Measurements from ENCODE around the gene SMYD3. TPM values are rescaled to one million over a fixed set of nuclear protein-coding genes. Genes with fewer than 3 reads are reported as not detected.

Gene SMYD3
- total RNA-seq, 1 experiment from 2014 or later: 17.4 TPM

GRCh38 chr1:245754463-245754961 is 752.6 kb downstream of the SMYD3 start:
- TF ChIP-seq SIN3A (IDR thresholded peaks at IDR 0.05; ENCODE audit: borderline replicate concordance, insufficient read depth, low read depth, low read length): no peak
- TF ChIP-seq, protein P1, sequence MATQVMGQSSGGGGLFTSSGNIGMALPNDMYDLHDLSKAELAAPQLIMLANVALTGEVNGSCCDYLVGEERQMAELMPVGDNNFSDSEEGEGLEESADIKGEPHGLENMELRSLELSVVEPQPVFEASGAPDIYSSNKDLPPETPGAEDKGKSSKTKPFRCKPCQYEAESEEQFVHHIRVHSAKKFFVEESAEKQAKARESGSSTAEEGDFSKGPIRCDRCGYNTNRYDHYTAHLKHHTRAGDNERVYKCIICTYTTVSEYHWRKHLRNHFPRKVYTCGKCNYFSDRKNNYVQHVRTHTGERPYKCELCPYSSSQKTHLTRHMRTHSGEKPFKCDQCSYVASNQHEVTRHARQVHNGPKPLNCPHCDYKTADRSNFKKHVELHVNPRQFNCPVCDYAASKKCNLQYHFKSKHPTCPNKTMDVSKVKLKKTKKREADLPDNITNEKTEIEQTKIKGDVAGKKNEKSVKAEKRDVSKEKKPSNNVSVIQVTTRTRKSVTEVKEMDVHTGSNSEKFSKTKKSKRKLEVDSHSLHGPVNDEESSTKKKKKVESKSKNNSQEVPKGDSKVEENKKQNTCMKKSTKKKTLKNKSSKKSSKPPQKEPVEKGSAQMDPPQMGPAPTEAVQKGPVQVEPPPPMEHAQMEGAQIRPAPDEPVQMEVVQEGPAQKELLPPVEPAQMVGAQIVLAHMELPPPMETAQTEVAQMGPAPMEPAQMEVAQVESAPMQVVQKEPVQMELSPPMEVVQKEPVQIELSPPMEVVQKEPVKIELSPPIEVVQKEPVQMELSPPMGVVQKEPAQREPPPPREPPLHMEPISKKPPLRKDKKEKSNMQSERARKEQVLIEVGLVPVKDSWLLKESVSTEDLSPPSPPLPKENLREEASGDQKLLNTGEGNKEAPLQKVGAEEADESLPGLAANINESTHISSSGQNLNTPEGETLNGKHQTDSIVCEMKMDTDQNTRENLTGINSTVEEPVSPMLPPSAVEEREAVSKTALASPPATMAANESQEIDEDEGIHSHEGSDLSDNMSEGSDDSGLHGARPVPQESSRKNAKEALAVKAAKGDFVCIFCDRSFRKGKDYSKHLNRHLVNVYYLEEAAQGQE (IDR thresholded peaks at IDR 0.05; ENCODE audit: insufficient read depth in 1 of 2, low read depth in 2 of 2, low read length in 1 of 2): no peak
- TF ChIP-seq POLR2AphosphoS5 (IDR thresholded peaks at IDR 0.05; ENCODE audit: low read depth, low read length): no peak
- TF ChIP-seq CTCF (IDR thresholded peaks at IDR 0.05): no peak
- no peak for TF ChIP-seq TCF7L2 (IDR thresholded peaks at IDR 0.05; ENCODE audit: low read depth, low read length)
- in situ Hi-C loops (cut with HindIII; ENCODE audit: low pct_unique_long_range_greater_than_20kb, low sequenced_read_pairs): no loop called here
- no peak overlapping the region for H3K27ac ChIP-seq (ENCODE audit: low read length)
- DNase-seq (ENCODE audit: low read depth, low spot score) (no peak), ATAC-seq (no peak)
- no peak overlapping the region for H3K4me3 ChIP-seq (ENCODE audit: low read depth in 2 of 2, low read length in 2 of 2)
- ChIA-PET CTCF (no interaction called here), POLR2A (no interaction called here)
- no peaks in the 10 kb centered on the region for H3K9me3 ChIP-seq (ENCODE audit: control insufficient read depth, insufficient read depth, low read depth, low read length)
- no TSS peak for BruUV-seq (replicated peaks)
- intact Hi-C loops (cut with micrococcal nuclease; ENCODE audit: unreplicated experiment): no loop called here
- H3K4me1 ChIP-seq (ENCODE audit: control insufficient read depth, insufficient read depth, low read length): no peaks in the 10 kb centered on the region
- no peaks in the 10 kb centered on the region for H3K36me3 ChIP-seq (ENCODE audit: control insufficient read depth, insufficient read depth, low read length)
- H3K27me3 ChIP-seq (ENCODE audit: control insufficient read depth, insufficient read depth, low read length): no peaks in the 10 kb centered on the region

GRCh38 chr1:245753807-245754206 is 753.3 kb downstream of the SMYD3 start:
- Histone ChIP-seq H3K9me3 (ENCODE audit: control insufficient read depth, insufficient read depth, low read depth, low read length) (no peaks in the 10 kb centered on the region), H3K36me3 (ENCODE audit: control insufficient read depth, insufficient read depth, low read length) (no peaks in the 10 kb centered on the region), H3K27ac (ENCODE audit: low read length) (no peak overlapping the region), H3K27me3 (ENCODE audit: control insufficient read depth, insufficient read depth, low read length) (no peaks in the 10 kb centered on the region), H3K4me3 (ENCODE audit: low read depth in 2 of 2, low read length in 2 of 2) (no peak overlapping the region), H3K4me1 (ENCODE audit: control insufficient read depth, insufficient read depth, low read length) (no peaks in the 10 kb centered on the region)
- TF ChIP-seq, protein P1 (IDR thresholded peaks at IDR 0.05; ENCODE audit: insufficient read depth in 1 of 2, low read depth in 2 of 2, low read length in 1 of 2): no peak
- TF ChIP-seq TCF7L2 (IDR thresholded peaks at IDR 0.05; ENCODE audit: low read depth, low read length) (no peak), CTCF (IDR thresholded peaks at IDR 0.05) (no peak), POLR2AphosphoS5 (IDR thresholded peaks at IDR 0.05; ENCODE audit: low read depth, low read length) (no peak), SIN3A (IDR thresholded peaks at IDR 0.05; ENCODE audit: borderline replicate concordance, insufficient read depth, low read depth, low read length) (no peak)
- DNase-seq (ENCODE audit: low read depth, low spot score): no peak
- intact Hi-C loops (cut with micrococcal nuclease; ENCODE audit: unreplicated experiment): no loop called here
- BruUV-seq (replicated peaks): no TSS peak
- ChIA-PET POLR2A (no interaction called here), CTCF (no interaction called here)
- in situ Hi-C loops (cut with HindIII; ENCODE audit: low pct_unique_long_range_greater_than_20kb, low sequenced_read_pairs): no loop called here
- ATAC-seq: no peak

All from Panc1 (cell line).